Brain microvascular endothelial cell (primary cell): ENCODE results near the gene IDI2.
A peak's percentile ranks its signal among the peaks of the same experiment; 100 is the strongest.

Source experiments
- DNase-seq: peaks from one replicate; pipeline ENCODE4 v3.0.0-alpha.2; 2020
- H3K27ac ChIP-seq: fragments of 250-450 bp; sonication (Bioruptor Pico); 2 replicates; pipeline ENCODE4 v1.5.1; 2020; ENCODE audit warnings: mild to moderate bottlenecking, moderate library complexity
- H3K27me3 ChIP-seq: fragments of 250-450 bp; sonication (Bioruptor Pico); replicated peaks from 2 replicates; pipeline ENCODE4 v1.5.1; 2020; ENCODE audit warnings: mild to moderate bottlenecking
- H3K36me3 ChIP-seq: fragments of 250-450 bp; sonication (Bioruptor Pico); replicated peaks from 2 replicates; pipeline ENCODE4 v1.5.1; 2020; ENCODE audit warnings: mild to moderate bottlenecking
- H3K4me3 ChIP-seq: 2 replicates; pipeline ENCODE4 v1.5.1; 2011; ENCODE audit warnings: low read depth, mild to moderate bottlenecking, control low read depth, low read length, moderate library complexity
- CTCF ChIP-seq: IDR thresholded peaks from 2 replicates; pipeline ENCODE4 v1.5.1; 2011; ENCODE audit warnings: low read depth, mild to moderate bottlenecking, moderate library complexity, low read length, control low read depth, inconsistent platforms; ENCODE audit errors: missing control alignments
- in situ Hi-C: cut with HindIII; loops from 2 replicates; pipeline ENCODE4 v1.10.0; 2017; ENCODE audit warnings: low sequenced_read_pairs, low pct_ligation_motif_present

Gene IDI2

GRCh38 chr10:1049425-1049958 lies 23.8 kb upstream of the IDI2 start:
- Histone ChIP-seq H3K4me3 (peak overlapping the region; percentile 100), H3K27ac (peak overlapping the region; percentile 97), H3K27me3 (no peaks in the 10 kb centered on the region), H3K36me3 (no peaks in the 10 kb centered on the region)
- in situ Hi-C loops, result no loop called here
- no peak for TF ChIP-seq CTCF
- DNase-seq, result no peak

- peaks cover 1% of the 10 kb centered on the region for H3K36me3 ChIP-seq
- H3K27ac ChIP-seq, result peak within 1 kb of the TSS; percentile 97
- in situ Hi-C loops, result no loop called here
- TF ChIP-seq CTCF, result no peak
- peak within 1 kb of the TSS; percentile 100 for H3K4me3 ChIP-seq
- H3K27me3 ChIP-seq, result no peaks in the 10 kb centered on the region
- peak; percentile 99 for DNase-seq
Measured at GRCh38 chr10:1048732-1049424, 23.2 kb upstream of the IDI2 start, which contains the start of gene IDI1. IDI1 (minus strand) TSS chr10:1049119; CDS start chr10:1049003, 116 bp downstream.

- Histone ChIP-seq H3K27ac (peak overlapping the region; percentile 97), H3K36me3 (peaks cover 7% of the 10 kb centered on the region), H3K4me3 (peak overlapping the region; percentile 100), H3K27me3 (no peaks in the 10 kb centered on the region)
- in situ Hi-C loops, result no loop called here
- no peak for TF ChIP-seq CTCF
- no peak for DNase-seq
Measured at GRCh38 chr10:1048349-1048731, 22.7 kb upstream of the IDI2 start.

- no peak for DNase-seq
- H3K27me3 ChIP-seq, result no peaks in the 10 kb centered on the region
Measured at GRCh38 chr10:1047937-1048336, 22.3 kb upstream of the IDI2 start.

DNA sequence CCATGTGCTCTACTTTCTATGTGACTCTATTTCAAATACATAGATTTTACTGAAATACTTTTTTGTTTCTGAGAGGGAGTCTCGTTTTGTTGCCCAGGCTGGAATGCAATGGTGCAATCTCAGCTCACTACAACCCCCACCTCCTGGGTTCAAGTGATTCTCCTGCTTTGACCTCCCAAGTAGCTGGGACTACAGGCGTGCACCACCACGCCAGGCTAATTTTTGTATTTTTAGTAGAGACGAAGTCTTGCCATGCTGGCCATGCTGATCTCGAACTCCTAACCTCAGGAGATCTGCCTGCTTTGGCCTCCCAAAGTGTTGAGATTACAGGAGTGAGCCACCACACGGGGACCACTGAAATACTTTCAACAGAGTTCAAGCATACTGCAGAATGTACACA lies 19.8 kb upstream of the IDI2 start:
- Histone ChIP-seq H3K27ac (no peak overlapping the region), H3K27me3 (no peaks in the 10 kb centered on the region), H3K36me3 (peaks cover 28% of the 10 kb centered on the region), H3K4me3 (peak overlapping the region; percentile 55)
- in situ Hi-C loops, result no loop called here
- DNase-seq, result no peak
- TF ChIP-seq CTCF, result no peak

More at GRCh38 chr10:1047937-1048336, 22.3 kb upstream of the IDI2 start:
- peaks cover 9% of the 10 kb centered on the region for H3K36me3 ChIP-seq
- TF ChIP-seq CTCF, result no peak
- in situ Hi-C loops, result no loop called here
- peak overlapping the region; percentile 97 for H3K27ac ChIP-seq
- H3K4me3 ChIP-seq, result peak overlapping the region; percentile 100
